HEK293 (cell line): ENCODE results near the gene DNAH11.

ENCODE experiments used
- CTCF ChIA-PET: fragments of 350-600 bp; formaldehyde crosslinking; extraction: SDS; loops from one replicate; lab custom pipeline; 2021; ENCODE audit warnings: antibody characterized with exemption; lab: Yijun Ruan, JAX
- POLR2A ChIA-PET: fragments of 300-600 bp; formaldehyde crosslinking; extraction: SDS; loops from one replicate; lab custom pipeline; 2020; ENCODE audit warnings: antibody characterized with exemption, inconsistent platforms; lab: Yijun Ruan, JAX
- H3K27ac ChIP-seq: fragments of 200-500 bp; sonication (Bioruptor generic); 2 replicates; pipeline ENCODE4 v1.5.1; 2014; ENCODE audit warnings: low read depth, low read length, control low read depth, inconsistent platforms; ENCODE audit errors: extremely low read depth
- H3K36me3 ChIP-seq, 2 experiments: fragments of 200-500 bp in 1 of 2; sonication (Bioruptor generic) in 1 of 2; 1 replicate in 1 of 2; 2 replicates in 1 of 2; pipeline ENCODE4 v1.5.1; 2014 to 2017; ENCODE audit warnings: inconsistent platforms in 2 of 2, low read length in 2 of 2; ENCODE audit not compliant: control insufficient read depth in 2 of 2, insufficient read depth in 1 of 2
- H3K4me1 ChIP-seq: fragments of 200-500 bp; sonication (Bioruptor generic); 2 replicates; pipeline ENCODE4 v1.5.1; 2014; ENCODE audit warnings: mild to moderate bottlenecking, low read length, inconsistent platforms; ENCODE audit not compliant: control insufficient read depth, insufficient read depth
- H3K4me3 ChIP-seq: 2 replicates; pipeline ENCODE4 v1.5.1; 2011; ENCODE audit warnings: low read depth, mild to moderate bottlenecking, control low read depth, low read length, moderate library complexity
- H3K9me3 ChIP-seq: fragments of 200-500 bp; sonication (Bioruptor generic); 2 replicates; pipeline ENCODE4 v1.5.1; 2014; ENCODE audit warnings: low read depth, low read length, inconsistent platforms; ENCODE audit not compliant: control insufficient read depth, insufficient read depth
- CTCF ChIP-seq: fragments of 450-650 bp; formaldehyde crosslinking; IDR thresholded peaks from 2 replicates; pipeline ENCODE4 v1.5.1; 2016; ENCODE audit warnings: missing biosample characterization, missing genetic modification characterization
- GLIS2 ChIP-seq: fragments of 450-650 bp; formaldehyde crosslinking; IDR thresholded peaks from 2 replicates; pipeline ENCODE4 v1.5.1; 2016; ENCODE audit warnings: missing biosample characterization, missing genetic modification characterization
- KLF1 ChIP-seq: fragments of 450-650 bp; formaldehyde crosslinking; IDR thresholded peaks from 2 replicates; pipeline ENCODE4 v1.5.1; 2016; ENCODE audit warnings: missing biosample characterization, missing genetic modification characterization
- KLF16 ChIP-seq: fragments of 450-650 bp; formaldehyde crosslinking; IDR thresholded peaks from 2 replicates; pipeline ENCODE4 v1.5.1; 2017; ENCODE audit warnings: missing biosample characterization, missing genetic modification characterization
- KLF7 ChIP-seq: fragments of 450-650 bp; formaldehyde crosslinking; IDR thresholded peaks from 2 replicates; pipeline ENCODE4 v1.5.1; 2016; ENCODE audit warnings: missing biosample characterization, missing genetic modification characterization, borderline replicate concordance
- KLF8 ChIP-seq: fragments of 450-650 bp; formaldehyde crosslinking; IDR thresholded peaks from 2 replicates; pipeline ENCODE4 v1.5.1; 2016; ENCODE audit warnings: missing biosample characterization, missing genetic modification characterization
- KLF9 ChIP-seq: fragments of 450-650 bp; formaldehyde crosslinking; IDR thresholded peaks from 2 replicates; pipeline ENCODE4 v1.5.1; 2016; ENCODE audit warnings: missing biosample characterization, missing genetic modification characterization, low read depth
- SCRT1 ChIP-seq: fragments of 450-650 bp; formaldehyde crosslinking; IDR thresholded peaks from 2 replicates; pipeline ENCODE4 v1.5.1; 2016; ENCODE audit warnings: missing biosample characterization, missing genetic modification characterization, borderline replicate concordance
- SCRT2 ChIP-seq: fragments of 450-650 bp; formaldehyde crosslinking; IDR thresholded peaks from 2 replicates; pipeline ENCODE4 v1.5.1; 2016; ENCODE audit warnings: missing biosample characterization, missing genetic modification characterization
- SP2 ChIP-seq: fragments of 450-650 bp; formaldehyde crosslinking; IDR thresholded peaks from 2 replicates; pipeline ENCODE4 v1.5.1; 2016; ENCODE audit warnings: missing biosample characterization, missing genetic modification characterization
- SP3 ChIP-seq: fragments of 450-650 bp; formaldehyde crosslinking; IDR thresholded peaks from 2 replicates; pipeline ENCODE4 v1.5.1; 2016; ENCODE audit warnings: missing biosample characterization, missing genetic modification characterization
- SP7 ChIP-seq: fragments of 450-650 bp; formaldehyde crosslinking; IDR thresholded peaks from 2 replicates; pipeline ENCODE4 v1.5.1; 2016; ENCODE audit warnings: missing biosample characterization, missing genetic modification characterization
- ZBTB11 ChIP-seq: fragments of 450-650 bp; formaldehyde crosslinking; conservative IDR thresholded peaks from 2 replicates; pipeline ENCODE4 v1.5.1; 2016; ENCODE audit warnings: low read depth, missing biosample characterization, missing genetic modification characterization
- ZBTB26 ChIP-seq: fragments of 450-650 bp; formaldehyde crosslinking; optimal IDR thresholded peaks from 2 replicates; pipeline ENCODE3; 2016; ENCODE audit warnings: missing biosample characterization, mild to moderate bottlenecking, missing genetic modification characterization
- ZFHX2 ChIP-seq: fragments of 450-650 bp; formaldehyde crosslinking; conservative IDR thresholded peaks from 2 replicates; pipeline ENCODE4 v1.5.1; 2016; ENCODE audit warnings: missing biosample characterization, missing genetic modification characterization
- ZIC2 ChIP-seq: fragments of 450-650 bp; formaldehyde crosslinking; IDR thresholded peaks from 2 replicates; pipeline ENCODE4 v1.5.1; 2016; ENCODE audit warnings: missing biosample characterization, missing genetic modification characterization
- ZNF155 ChIP-seq: fragments of 450-650 bp; formaldehyde crosslinking; IDR thresholded peaks from 2 replicates; pipeline ENCODE4 v1.5.1; 2016; ENCODE audit warnings: missing biosample characterization, missing genetic modification characterization
- ZNF16 ChIP-seq: fragments of 450-650 bp; formaldehyde crosslinking; IDR thresholded peaks from 2 replicates; pipeline ENCODE4 v1.5.1; 2016; ENCODE audit warnings: low read depth, missing biosample characterization, missing genetic modification characterization
- ZNF292 ChIP-seq: fragments of 450-650 bp; formaldehyde crosslinking; IDR thresholded peaks from 2 replicates; pipeline ENCODE4 v1.5.1; 2016; ENCODE audit warnings: low read depth, missing biosample characterization, missing genetic modification characterization, borderline replicate concordance
- ZNF341 ChIP-seq: fragments of 450-650 bp; formaldehyde crosslinking; IDR thresholded peaks from 2 replicates; pipeline ENCODE4; 2016; ENCODE audit warnings: low read depth, missing biosample characterization, missing genetic modification characterization
- ZNF366 ChIP-seq: fragments of 450-650 bp; formaldehyde crosslinking; conservative IDR thresholded peaks from 2 replicates; pipeline ENCODE4 v1.5.1; 2016; ENCODE audit warnings: missing biosample characterization, missing genetic modification characterization
- ZNF501 ChIP-seq: fragments of 450-650 bp; formaldehyde crosslinking; IDR thresholded peaks from 2 replicates; pipeline ENCODE4 v1.5.1; 2016; ENCODE audit warnings: missing biosample characterization, missing genetic modification characterization
- ZNF621 ChIP-seq: fragments of 450-650 bp; formaldehyde crosslinking; IDR thresholded peaks from 2 replicates; pipeline ENCODE4 v1.5.1; 2017; ENCODE audit warnings: missing biosample characterization, missing genetic modification characterization
- ZNF629 ChIP-seq: fragments of 450-650 bp; formaldehyde crosslinking; IDR thresholded peaks from 2 replicates; pipeline ENCODE4 v1.5.1; 2017; ENCODE audit warnings: missing biosample characterization, missing genetic modification characterization
- ZNF777 ChIP-seq: fragments of 450-650 bp; formaldehyde crosslinking; IDR thresholded peaks from 2 replicates; pipeline ENCODE4 v1.5.1; 2017; ENCODE audit warnings: missing biosample characterization, missing genetic modification characterization, borderline replicate concordance
- TF ChIP-seq, protein P1 (sequence below): fragments of 450-650 bp; formaldehyde crosslinking; IDR thresholded peaks from 2 replicates; pipeline ENCODE4 v1.5.1; 2016; ENCODE audit warnings: missing biosample characterization, missing genetic modification characterization
- TF ChIP-seq, protein P2 (sequence below): fragments of 450-650 bp; formaldehyde crosslinking; IDR thresholded peaks from 2 replicates; pipeline ENCODE4 v1.5.1; 2016; ENCODE audit warnings: missing biosample characterization, missing genetic modification characterization

Gene DNAH11

GRCh38 chr7:21542891-21543527, at the start of gene DNAH11:
DNAH11 (plus strand) TSS chr7:21543039; CDS start chr7:21543246, 207 bp downstream.
- peak within 1 kb of the TSS; percentile 67; the same call in 1 of the 2 replicates for H3K27ac ChIP-seq
- no peaks in the 10 kb centered on the region for H3K36me3 ChIP-seq
- CTCF ChIA-PET, result no interaction called here
- POLR2A ChIA-PET, result no interaction called here
- H3K4me1 ChIP-seq, result peaks cover 5% of the 10 kb centered on the region; the same call in 1 of the 2 replicates
- peak within 1 kb of the TSS; percentile 36 for H3K4me3 ChIP-seq
- H3K9me3 ChIP-seq, result no peaks in the 10 kb centered on the region
- no peak for TF ChIP-seq ZNF366 (tag by site-specific recombination)
- no peak for TF ChIP-seq ZNF155 (tag by site-specific recombination)
- TF ChIP-seq ZNF16 (tag by site-specific recombination), result no peak
- TF ChIP-seq ZFHX2, result peak; percentile 57
- no peak for TF ChIP-seq ZNF629 (tag by site-specific recombination)
- TF ChIP-seq GLIS2 (tag by site-specific recombination), result 0 out of 2 replicates have a peak, but pooled peaks have one; percentile 31
- TF ChIP-seq, protein P1, sequence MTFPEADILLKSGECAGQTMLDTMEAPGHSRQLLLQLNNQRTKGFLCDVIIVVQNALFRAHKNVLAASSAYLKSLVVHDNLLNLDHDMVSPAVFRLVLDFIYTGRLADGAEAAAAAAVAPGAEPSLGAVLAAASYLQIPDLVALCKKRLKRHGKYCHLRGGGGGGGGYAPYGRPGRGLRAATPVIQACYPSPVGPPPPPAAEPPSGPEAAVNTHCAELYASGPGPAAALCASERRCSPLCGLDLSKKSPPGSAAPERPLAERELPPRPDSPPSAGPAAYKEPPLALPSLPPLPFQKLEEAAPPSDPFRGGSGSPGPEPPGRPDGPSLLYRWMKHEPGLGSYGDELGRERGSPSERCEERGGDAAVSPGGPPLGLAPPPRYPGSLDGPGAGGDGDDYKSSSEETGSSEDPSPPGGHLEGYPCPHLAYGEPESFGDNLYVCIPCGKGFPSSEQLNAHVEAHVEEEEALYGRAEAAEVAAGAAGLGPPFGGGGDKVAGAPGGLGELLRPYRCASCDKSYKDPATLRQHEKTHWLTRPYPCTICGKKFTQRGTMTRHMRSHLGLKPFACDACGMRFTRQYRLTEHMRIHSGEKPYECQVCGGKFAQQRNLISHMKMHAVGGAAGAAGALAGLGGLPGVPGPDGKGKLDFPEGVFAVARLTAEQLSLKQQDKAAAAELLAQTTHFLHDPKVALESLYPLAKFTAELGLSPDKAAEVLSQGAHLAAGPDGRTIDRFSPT, result no peak
- TF ChIP-seq ZIC2 (tag by site-specific recombination), result peak; percentile 72
- no peak for TF ChIP-seq KLF16
- no peak for TF ChIP-seq KLF7 (tag by site-specific recombination)
- no peak for TF ChIP-seq ZNF501 (tag by site-specific recombination)
- peak; percentile 13; the same call in 1 of the 2 replicates for TF ChIP-seq SCRT1 (tag by site-specific recombination)
- TF ChIP-seq, protein P2, sequence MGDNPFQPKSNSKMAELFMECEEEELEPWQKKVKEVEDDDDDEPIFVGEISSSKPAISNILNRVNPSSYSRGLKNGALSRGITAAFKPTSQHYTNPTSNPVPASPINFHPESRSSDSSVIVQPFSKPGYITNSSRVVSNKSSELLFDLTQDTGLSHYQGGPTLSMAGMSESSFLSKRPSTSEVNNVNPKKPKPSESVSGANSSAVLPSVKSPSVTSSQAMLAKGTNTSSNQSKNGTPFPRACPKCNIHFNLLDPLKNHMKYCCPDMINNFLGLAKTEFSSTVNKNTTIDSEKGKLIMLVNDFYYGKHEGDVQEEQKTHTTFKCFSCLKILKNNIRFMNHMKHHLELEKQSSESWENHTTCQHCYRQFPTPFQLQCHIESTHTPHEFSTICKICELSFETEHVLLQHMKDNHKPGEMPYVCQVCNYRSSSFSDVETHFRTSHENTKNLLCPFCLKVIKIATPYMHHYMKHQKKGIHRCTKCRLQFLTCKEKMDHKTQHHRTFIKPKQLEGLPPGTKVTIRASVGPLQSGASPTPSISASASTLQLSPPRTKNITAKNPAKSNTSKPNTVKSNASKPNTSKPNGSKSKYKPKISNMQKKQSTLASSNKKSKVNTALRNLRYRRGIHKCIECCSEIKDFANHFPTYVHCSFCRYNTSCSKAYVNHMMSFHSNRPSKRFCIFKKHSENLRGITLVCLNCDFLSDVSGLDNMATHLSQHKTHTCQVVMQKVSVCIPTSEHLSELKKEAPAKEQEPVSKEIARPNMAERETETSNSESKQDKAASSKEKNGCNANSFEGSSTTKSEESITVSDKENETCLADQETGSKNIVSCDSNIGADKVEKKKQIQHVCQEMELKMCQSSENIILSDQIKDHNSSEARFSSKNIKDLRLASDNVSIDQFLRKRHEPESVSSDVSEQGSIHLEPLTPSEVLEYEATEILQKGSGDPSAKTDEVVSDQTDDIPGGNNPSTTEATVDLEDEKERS, result no peak
- TF ChIP-seq ZNF777, result 0 out of 2 replicates have a peak, but pooled peaks have one; percentile 34
- TF ChIP-seq ZNF292 (tag by site-specific recombination), result no peak
- TF ChIP-seq ZNF341 (tag by site-specific recombination), result 0 out of 2 replicates have a peak, but pooled peaks have one; percentile 29
- no peak for TF ChIP-seq ZBTB11 (tag by site-specific recombination)
- 0 out of 2 replicates have a peak, but pooled peaks have one; percentile 25 for TF ChIP-seq KLF9
- TF ChIP-seq ZNF621 (tag by site-specific recombination), result no peak
- peak; percentile 80 for TF ChIP-seq SCRT2
- TF ChIP-seq SP3 (tag by site-specific recombination), result peak; percentile 58
- TF ChIP-seq CTCF (tag by site-specific recombination), result 0 out of 2 replicates have a peak, but pooled peaks have one; percentile 22
- no peak for TF ChIP-seq SP7
- no peak for TF ChIP-seq KLF8 (tag by site-specific recombination)
- peak; percentile 35 for TF ChIP-seq SP2 (tag by site-specific recombination)
- TF ChIP-seq ZBTB26 (tag by site-specific recombination), result peak; percentile 65
- TF ChIP-seq KLF1 (tag by site-specific recombination), result peak; percentile 44; the same call in 1 of the 2 replicates
